K562 (cell line): ENCODE measurements around the gene MAN2B1. TPM values are rescaled to one million over a fixed set of nuclear protein-coding genes. Genes with fewer than 3 reads are reported as not detected.

Experiments
- ATAC-seq: fragments of 200-7000 bp; cut with Tn5 transposase; 3 replicates; pipeline ENCODE4 v1.9.1; 2020; ENCODE audit warnings: moderate library complexity
- BruUV-seq: library from RNA; stranded (reverse); fragments of 400-500 nt; replicated peaks from 2 replicates; lab custom pipeline; 2021; lab: Mats Ljungman, UMichigan
- CTCF ChIA-PET: fragments of 300-600 bp; formaldehyde crosslinking; extraction: SDS; loops from one replicate; lab custom pipeline; 2021; ENCODE audit warnings: low intra/inter-chr PET ratio; lab: Yijun Ruan, JAX
- POLR2A ChIA-PET: fragments of 300-600, 350-650 bp; sonication (Branson Sonifier 250); formaldehyde crosslinking; extraction: SDS; loops from one replicate; lab custom pipeline; 2021; ENCODE audit warnings: antibody characterized with exemption, inconsistent platforms; lab: Yijun Ruan, JAX
- DNase-seq, 4 experiments: peaks; one replicate each; pipeline versions ENCODE4 v3.0.0 to v3.0.0-alpha.2; 2011 to 2018; ENCODE audit warnings: low spot score in 3 of 4, mixed read lengths in 3 of 4; ENCODE audit errors: extremely low read depth in 1 of 4
- FAIRE-seq: peaks from 2 replicates; lab custom pipeline; 2011; peaks lifted over from hg19 to GRCh38; lab: Jason Lieb, UNC
- H2AFZ ChIP-seq: 2 replicates; pipeline ENCODE4 v1.6.0; 2011; ENCODE audit warnings: low read depth, low read length, control low read depth, inconsistent platforms
- H3K27ac ChIP-seq: fragments of 200-600 bp; 3 replicates; pipeline ENCODE4 v1.8.0; 2011; ENCODE audit warnings: low read depth, mild to moderate bottlenecking, control low read depth, inconsistent platforms, low read length, moderate library complexity, mixed read lengths; ENCODE audit errors: extremely low read depth
- H3K27me3 ChIP-seq, 2 experiments: fragments of 300-600 bp in 1 of 2; 2 replicates in 1 of 2; 3 replicates in 1 of 2; pipeline versions ENCODE4 v1.6.0 to v1.8.0; 2011; ENCODE audit warnings: inconsistent platforms in 2 of 2, low read length in 2 of 2, mild to moderate bottlenecking in 1 of 2, mixed read lengths in 1 of 2, moderate library complexity in 1 of 2; ENCODE audit not compliant: control insufficient read depth in 2 of 2, insufficient read depth in 2 of 2
- H3K36me3 ChIP-seq: fragments of 300-600 bp; 3 replicates; pipeline ENCODE4 v1.8.0; 2011; ENCODE audit warnings: mild to moderate bottlenecking, low read length, inconsistent platforms; ENCODE audit not compliant: control insufficient read depth, insufficient read depth
- H3K4me1 ChIP-seq, 2 experiments: fragments of 200-600 bp in 1 of 2; replicated peaks in 1 of 2; 2 replicates in 1 of 2; 3 replicates in 1 of 2; pipeline versions ENCODE4 v1.5.1 to v1.8.0; 2011; ENCODE audit warnings: inconsistent platforms in 2 of 2, low read length in 2 of 2, mild to moderate bottlenecking in 1 of 2, mixed read lengths in 1 of 2, moderate library complexity in 1 of 2; ENCODE audit not compliant: control insufficient read depth in 2 of 2, insufficient read depth in 2 of 2
- H3K4me2 ChIP-seq: 2 replicates; pipeline ENCODE4 v1.6.1; 2011; ENCODE audit warnings: low read length, control low read depth, inconsistent platforms, mixed read lengths; ENCODE audit not compliant: insufficient read depth
- H3K4me3 ChIP-seq: fragments of 200-600 bp; sonication (generic), shearing (Covaris generic); 2 replicates; pipeline ENCODE4 v1.5.1; 2016; ENCODE audit warnings: control low read depth, inconsistent platforms
- H3K79me2 ChIP-seq: fragments of 200-600 bp; 3 replicates; pipeline ENCODE4 v1.8.0; 2011; ENCODE audit warnings: low read length, inconsistent platforms; ENCODE audit not compliant: control insufficient read depth, insufficient read depth
- H3K9ac ChIP-seq, 2 experiments: 2 replicates each; pipeline versions ENCODE4 v1.6.0 to v1.6.1; 2011; ENCODE audit warnings: low read depth in 2 of 2, low read length in 2 of 2, control low read depth in 1 of 2, inconsistent platforms in 1 of 2, mild to moderate bottlenecking in 1 of 2, mixed read lengths in 1 of 2; ENCODE audit not compliant: insufficient read depth in 1 of 2
- H3K9me1 ChIP-seq: one replicate; pipeline ENCODE4 v1.6.0; 2011; ENCODE audit warnings: inconsistent platforms, mild to moderate bottlenecking, low read length, moderate library complexity; ENCODE audit not compliant: control insufficient read depth, insufficient read depth
- H3K9me3 ChIP-seq: replicated peaks from 2 replicates; pipeline ENCODE4 v1.5.1; 2011; ENCODE audit warnings: low read depth, low read length, inconsistent platforms; ENCODE audit not compliant: control insufficient read depth, insufficient read depth
- H4K20me1 ChIP-seq: replicated peaks from 2 replicates; pipeline ENCODE4 v1.6.1; 2011; ENCODE audit warnings: low read length, inconsistent platforms, mixed read lengths; ENCODE audit not compliant: control insufficient read depth, insufficient read depth
- E2F6 ChIP-seq, 2 experiments: IDR thresholded peaks; 2 replicates each; pipeline ENCODE4 v1.6.1; 2011; ENCODE audit warnings: borderline replicate concordance in 1 of 2, control low read depth in 1 of 2, low read depth in 1 of 2, low read length in 1 of 2, mild to moderate bottlenecking in 1 of 2, mixed read lengths in 1 of 2, moderate library complexity in 1 of 2; ENCODE audit not compliant: insufficient read depth in 1 of 2, insufficient read length in 1 of 2, poor library complexity in 1 of 2, severe bottlenecking in 1 of 2; ENCODE audit errors: extremely low read depth in 1 of 2
- ELK1 ChIP-seq: sonication (generic); formaldehyde crosslinking; IDR thresholded peaks from 2 replicates; pipeline ENCODE4 v1.8.1; 2022; ENCODE audit warnings: missing genetic modification reagents
- HBP1 ChIP-seq: fragments of 450-650 bp; formaldehyde crosslinking; IDR thresholded peaks from 2 replicates; pipeline ENCODE4 v1.4.0; 2022; ENCODE audit warnings: missing genetic modification characterization
- JUN ChIP-seq, 2 experiments: sonication (generic) in 1 of 2; formaldehyde crosslinking in 1 of 2; IDR thresholded peaks; 2 replicates each; pipeline versions ENCODE4 v1.6.1 to v1.8.0; 2012 to 2022; ENCODE audit warnings: borderline replicate concordance in 2 of 2, mild to moderate bottlenecking in 2 of 2, improper control_type of control experiment in 1 of 2, low read depth in 1 of 2, low read length in 1 of 2, missing genetic modification reagents in 1 of 2
- MTA3 ChIP-seq: fragments of 450-650 bp; formaldehyde crosslinking; IDR thresholded peaks from 2 replicates; pipeline ENCODE4 v1.6.1; 2017; ENCODE audit warnings: mild to moderate bottlenecking, borderline replicate concordance
- RHOXF2B ChIP-seq: fragments of 250-450 bp; sonication (Bioruptor Pico); conservative IDR thresholded peaks from 2 replicates; pipeline ENCODE4 v1.5.1; 2021
- SREBF1 ChIP-seq: fragments of 150-350 bp; IDR thresholded peaks from 2 replicates; pipeline ENCODE4 v1.6.1; 2014; ENCODE audit warnings: antibody characterized with exemption, low read depth, low read length, borderline replicate concordance
- TCF15 ChIP-seq: fragments of 250-450 bp; sonication (Bioruptor Pico); IDR thresholded peaks from 2 replicates; pipeline ENCODE4 v1.8.0; 2022; ENCODE audit warnings: moderate library complexity, mild to moderate bottlenecking, inconsistent platforms
- USF1 ChIP-seq: sonication (generic); formaldehyde crosslinking; IDR thresholded peaks from 2 replicates; pipeline ENCODE4 v1.9.0; 2022; ENCODE audit warnings: mild to moderate bottlenecking, missing genetic modification reagents
- ZNF184 ChIP-seq: sonication (generic); formaldehyde crosslinking; IDR thresholded peaks from 2 replicates; pipeline ENCODE4 v1.5.0; 2020; ENCODE audit warnings: missing genetic modification reagents
- ZNF239 ChIP-seq: fragments of 250-450 bp; sonication (Bioruptor Pico); IDR thresholded peaks from 2 replicates; pipeline ENCODE4 v1.4.0; 2020; ENCODE audit warnings: mild to moderate bottlenecking
- ZNF354B ChIP-seq: fragments of 250-450 bp; sonication (Bioruptor Pico); IDR thresholded peaks from 2 replicates; pipeline ENCODE4 v1.4.0; 2020
- ZNF584 ChIP-seq: fragments of 200-800 bp; sonication (Bioruptor generic); IDR thresholded peaks from 2 replicates; pipeline ENCODE4 v1.6.1; 2016; ENCODE audit warnings: low read depth, mild to moderate bottlenecking, missing genetic modification characterization, missing compliant biosample characterization
- ZNF586 ChIP-seq: fragments of 450-650 bp; formaldehyde crosslinking; conservative IDR thresholded peaks from 2 replicates; pipeline ENCODE4 v1.4.0; 2020; ENCODE audit warnings: mild to moderate bottlenecking, moderate library complexity
- WGBS: fragments of 100-300 bp; shearing (Covaris generic); methylation state at CpG from one replicate; pipeline ENCODE4 v1.1.6; 2016; ENCODE audit warnings: low coverage, mixed read lengths; ENCODE audit not compliant: insufficient coverage; ENCODE audit errors: missing lambda C conversion rate; 5-methylcytosine and 5-hydroxymethylcytosine counted together
- in situ Hi-C: fragments of 300-500 bp; cut with MboI; formaldehyde crosslinking; loops from 4 replicates; pipeline ENCODE4 v1.15.0; 2018; ENCODE audit warnings: inconsistent platforms, mixed read lengths
- intact Hi-C: fragments of 100-400 bp; cut with micrococcal nuclease; formaldehyde crosslinking; loops from 2 replicates; pipeline ENCODE4 v1.14.2; 2022
- polyA plus RNA-seq, 8 experiments: library from polyadenylated mRNA; depleted of rRNA in 4 of 8; stranded (reverse) in 5 of 8; unstranded in 3 of 8; fragments of >200 nt; fragmentation: Nextera tagmentation in 2 of 8; fragmentation: Illumina TruSeq in 1 of 8; extraction: Ambion mirVana in 2 of 8; extraction: Trizol in 1 of 8; gene quantifications; 2 replicates each; pipeline versions ENCODE4 v1.2.1 to v1.2.3, GENCODE V29; 2011 to 2014; ENCODE audit warnings: inconsistent platforms in 1 of 8, missing spikeins in 1 of 8
- total RNA-seq, 7 experiments: library from RNA; depleted of rRNA in 6 of 7; stranded (reverse); fragments of >200 nt in 6 of 7; fragmentation: Illumina TruSeq in 2 of 7; extraction: Trizol in 2 of 7; gene quantifications; 2 replicates each; pipeline versions ENCODE4 v1.2.1 to v1.2.3, GENCODE V29; 2011 to 2021; ENCODE audit warnings: low replicate concordance in 1 of 7

The MAN2B1 gene
- total and polyA plus RNA-seq, 9 of the 15 experiments (the other 6 are each of a cell fraction or from before 2014, with no cell fraction given): 0.59 to 33.8 (median 11.4) TPM

GRCh38 chr19:12669270-12670158, 3.0 kb upstream of the MAN2B1 start:
- no peaks in the 10 kb centered on the region for H3K9me3 ChIP-seq
- in situ Hi-C loops: loop anchor here (5.0 to 10.0 kb wide), 2 partner anchors 107 to 465 kb away; no protein-coding TSS in a partner anchor
- peaks cover 18 to 53% of the 10 kb centered on the region in 2 experiments; a peak in 4 of 5 replicates for H3K4me1 ChIP-seq
- H3K9ac ChIP-seq: peak overlapping the region; percentile 88 to 100
- peaks cover 5% of the 10 kb centered on the region; the same call in 1 of the 2 replicates for H4K20me1 ChIP-seq
- under 1% methylated on average over 61 of the region's 64 CpGs for WGBS
- H3K4me3 ChIP-seq: peak overlapping the region; percentile 74
- ChIA-PET POLR2A (interaction anchor here (0.6 to 4.7 kb wide), 6 partner anchors 11 to 854 kb away, joined by 3 to 39 read pairs (median 3); partner anchors contain the start of genes DHPS, ZNF490 and ZNF791), CTCF (no interaction called here)
- TSS peak; percentile 81 for BruUV-seq
- H2AFZ ChIP-seq: peak overlapping the region; percentile 98
- ATAC-seq (peak; percentile 59), FAIRE-seq (peak; percentile 98), DNase-seq (peak; percentile 52 to 89 (median 68))
- H3K27me3 ChIP-seq: no peaks in the 10 kb centered on the region
- H3K4me2 ChIP-seq: peak overlapping the region; percentile 88
- H3K9me1 ChIP-seq: no peaks in the 10 kb centered on the region
- peaks cover 34% of the 10 kb centered on the region for H3K79me2 ChIP-seq
- peak overlapping the region; percentile 94 for H3K27ac ChIP-seq
- peaks cover 43% of the 10 kb centered on the region; the same call in 2 of the 3 replicates for H3K36me3 ChIP-seq
- intact Hi-C loops: no loop called here
- TF ChIP-seq ELK1 (CRISPR knock-in tag) (no peak), ZNF586 (CRISPR knock-in tag) (no peak), RHOXF2B (CRISPR knock-in tag) (0 out of 2 replicates have a peak, but pooled peaks have one; percentile 35), SREBF1 (no peak), MTA3 (peak; percentile 88; the same call in 1 of the 2 replicates), JUN (IDR thresholded peaks at IDR 0.05; ENCODE audit: borderline replicate concordance, low read depth, low read length) (peak; percentile 14; the same call in 1 of the 2 replicates), JUN (CRISPR knock-in tag; IDR thresholded peaks at IDR 0.05; ENCODE audit: borderline replicate concordance) (no peak), ZNF354B (no peak), ZNF184 (CRISPR knock-in tag) (no peak), ZNF584 (CRISPR knock-in tag) (no peak), USF1 (no peak), E2F6 (IDR thresholded peaks at IDR 0.05; ENCODE audit: borderline replicate concordance in 1 of 2, extremely low read depth in 1 of 2, insufficient read depth in 1 of 2, insufficient read length in 1 of 2, low read depth in 1 of 2, low read length in 1 of 2, poor library complexity in 1 of 2, severe bottlenecking in 1 of 2) (peak in 1 of 2 experiments; percentile 19), HBP1 (no peak; the same call in 1 of the 2 replicates), TCF15 (CRISPR knock-in tag) (0 out of 2 replicates have a peak, but pooled peaks have one; percentile 20), ZNF239 (peak; percentile 51; the same call in 1 of the 2 replicates)
